CD1c-positive myeloid dendritic cell (primary cell): Measurements from ENCODE around the gene NMNAT1.
A peak's percentile ranks its signal among the peaks of the same experiment; 100 is the strongest.
"Not testable (repeated sequence)": the region's sequence is repeated elsewhere in the genome, so short reads cannot be mapped to it uniquely, and the experiment has no call there.

ENCODE experiments used
- DNase-seq: peaks from one replicate; pipeline ENCODE4 v3.0.0-alpha.2; 2016; ENCODE audit errors: extremely low spot score

The NMNAT1 gene

DNA sequence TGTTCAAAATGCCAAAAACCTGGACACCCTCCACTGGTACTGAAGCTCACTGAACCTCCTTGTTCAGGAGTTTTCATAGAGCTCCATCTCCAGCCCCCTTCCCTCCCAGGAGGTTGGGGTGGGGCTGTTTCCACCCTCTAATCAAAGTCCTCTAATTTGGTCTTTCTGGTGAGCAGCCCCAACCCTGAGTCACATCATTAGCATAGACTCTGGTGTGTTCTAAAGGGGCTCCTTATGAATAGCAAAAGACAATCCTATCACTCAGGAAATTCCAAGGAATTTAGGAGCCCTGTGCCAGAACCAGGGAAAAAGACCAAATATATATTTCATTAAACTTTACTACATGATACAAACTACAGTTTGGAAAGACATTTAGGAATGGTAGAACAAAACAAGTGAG, 76.3 kb downstream of the NMNAT1 start:
- no peak for DNase-seq

DNA sequence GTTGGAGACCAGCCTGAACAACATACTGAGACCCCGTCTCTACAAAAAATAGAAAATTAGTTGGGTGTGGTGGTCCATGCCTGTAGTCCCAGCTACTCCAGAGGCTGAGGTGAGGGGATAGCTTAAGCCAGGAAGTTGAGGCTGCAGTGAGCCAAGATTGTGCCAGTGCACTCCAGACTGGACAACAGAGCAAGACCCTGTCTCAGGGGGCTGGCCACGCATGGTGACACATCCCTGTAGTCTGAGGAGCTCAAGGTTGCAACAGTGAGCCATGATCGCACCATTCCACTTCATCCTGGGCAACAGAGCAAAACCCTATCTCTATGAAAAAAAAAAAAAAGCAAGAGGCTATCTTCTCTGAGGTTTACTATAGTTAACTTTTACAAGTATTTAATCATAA, 76.8 kb downstream of the NMNAT1 start:
- DNase-seq: no peak

DNA sequence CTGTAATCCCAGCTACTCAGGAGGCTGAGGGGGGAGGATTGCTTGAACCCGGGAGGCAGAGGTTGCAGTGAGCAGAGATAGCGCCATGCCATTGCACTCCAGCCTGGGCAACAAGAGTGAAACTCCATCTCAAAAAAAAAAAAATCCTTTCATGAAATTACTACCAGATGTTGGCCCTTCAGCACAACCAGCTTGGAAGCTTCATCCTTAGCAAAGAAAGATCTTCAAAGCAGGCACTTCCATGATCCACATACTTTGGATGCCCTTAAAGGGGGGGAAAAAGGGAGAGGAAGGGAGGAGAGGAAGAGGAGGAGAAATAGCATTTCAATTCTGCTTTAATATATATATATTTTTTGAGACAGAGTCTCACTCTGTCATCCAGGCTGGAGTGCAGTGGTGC, 77.4 kb downstream of the NMNAT1 start:
- DNase-seq: not testable (repeated sequence)

DNA sequence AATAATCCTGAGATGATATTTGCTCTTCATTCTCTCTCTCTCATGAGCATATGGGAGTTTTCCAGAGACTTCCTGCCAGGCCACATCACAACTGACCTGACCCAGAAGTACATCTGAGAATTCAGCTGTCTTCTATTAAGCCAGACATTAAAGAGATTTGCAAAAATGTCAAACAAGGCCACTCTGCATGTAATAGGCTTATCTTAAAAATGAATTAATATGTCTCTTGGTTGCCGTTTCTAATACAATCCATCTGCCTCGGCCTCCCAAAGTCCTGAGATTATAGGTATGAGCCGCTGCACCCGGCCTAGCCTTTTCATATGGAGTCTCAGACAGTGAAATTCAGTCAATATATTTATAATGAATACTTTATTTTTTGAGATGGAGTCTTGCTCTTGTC, 78.7 kb downstream of the NMNAT1 start:
- not testable (repeated sequence) for DNase-seq

DNA sequence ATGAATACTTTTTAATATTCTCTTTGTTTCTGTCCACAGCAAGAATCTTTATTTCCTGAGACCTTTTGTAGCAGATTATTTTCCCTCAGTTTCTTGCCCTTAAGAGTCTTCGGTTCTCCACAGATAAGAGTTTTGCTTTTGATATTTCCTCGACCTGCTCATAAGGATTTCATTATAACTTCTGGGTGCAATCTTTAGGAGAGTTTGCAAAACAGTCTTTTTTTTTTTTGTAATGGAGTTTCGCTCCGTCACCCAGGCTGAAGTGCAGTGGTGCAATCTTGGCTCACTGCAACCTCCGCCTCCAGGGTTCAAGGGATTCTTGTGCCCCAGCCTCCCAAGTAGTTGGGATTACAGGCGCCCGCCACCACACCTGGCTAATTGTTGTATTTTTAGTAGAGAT, 79.4 kb downstream of the NMNAT1 start:
- peak; percentile 5 for DNase-seq

DNA sequence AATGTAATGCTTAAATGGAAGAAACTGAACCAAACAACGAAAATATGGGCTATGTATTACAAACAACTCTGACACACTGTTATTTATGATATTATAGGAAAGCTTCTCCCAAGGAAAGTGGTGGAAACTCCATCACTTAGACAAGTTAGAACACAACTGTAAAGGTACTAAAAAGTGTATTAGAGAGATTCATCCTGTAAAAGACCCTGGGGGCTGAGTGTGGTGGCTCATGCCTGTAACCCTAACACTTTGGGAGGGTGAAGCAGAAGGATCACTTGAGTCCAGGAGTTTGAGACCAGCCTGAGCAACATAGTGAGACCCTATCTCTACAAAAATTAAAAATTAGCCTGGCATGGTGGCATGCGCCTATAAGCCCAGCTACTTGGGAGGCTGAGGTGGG, 82.1 kb downstream of the NMNAT1 start:
- no peak for DNase-seq

DNA sequence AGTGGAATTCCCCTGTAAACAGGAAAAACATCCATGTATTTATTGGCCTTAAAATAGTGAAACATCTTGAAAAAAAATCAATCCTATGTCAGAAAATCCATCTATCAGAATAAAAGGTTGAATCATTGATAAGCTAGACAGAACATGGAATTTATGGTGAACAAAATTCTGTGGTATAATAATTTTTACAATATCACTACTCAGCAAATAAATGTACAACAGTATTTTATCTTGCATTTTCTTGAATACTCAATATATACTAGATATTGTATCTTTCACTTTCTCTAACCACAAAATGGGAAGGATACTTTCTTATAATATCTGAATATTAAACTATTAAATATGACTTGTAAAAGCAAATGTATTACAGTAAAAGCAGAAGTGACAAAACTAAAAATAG, 83.8 kb downstream of the NMNAT1 start:
- DNase-seq: no peak

DNA sequence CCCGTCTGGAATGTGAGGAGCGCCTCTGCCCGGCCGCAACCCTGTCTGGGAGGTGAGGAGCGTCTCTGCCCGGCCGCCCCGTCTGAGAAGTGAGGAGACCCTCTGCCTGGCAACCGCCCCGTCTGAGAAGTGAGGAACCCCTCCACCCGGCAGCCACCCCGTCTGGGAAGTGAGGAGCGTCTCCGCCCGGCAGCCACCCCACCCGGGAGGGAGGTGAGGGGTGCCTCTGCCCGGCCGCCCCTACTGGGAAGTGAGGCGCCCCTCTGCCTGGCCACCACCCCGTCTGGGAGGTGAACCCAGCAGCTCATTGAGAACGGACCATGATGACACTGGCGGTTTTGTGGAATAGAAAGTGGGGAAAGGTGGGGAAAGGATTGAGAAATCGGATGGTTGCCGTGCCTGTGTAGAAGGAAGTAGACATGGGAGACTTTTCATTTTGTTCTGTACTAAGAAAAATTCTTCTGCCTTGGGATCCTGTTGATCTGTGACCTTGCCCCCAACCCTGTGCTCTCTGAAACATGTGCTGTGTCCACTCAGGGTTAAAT, 85.8 kb downstream of the NMNAT1 start:
- peak; percentile 37 for DNase-seq

DNA sequence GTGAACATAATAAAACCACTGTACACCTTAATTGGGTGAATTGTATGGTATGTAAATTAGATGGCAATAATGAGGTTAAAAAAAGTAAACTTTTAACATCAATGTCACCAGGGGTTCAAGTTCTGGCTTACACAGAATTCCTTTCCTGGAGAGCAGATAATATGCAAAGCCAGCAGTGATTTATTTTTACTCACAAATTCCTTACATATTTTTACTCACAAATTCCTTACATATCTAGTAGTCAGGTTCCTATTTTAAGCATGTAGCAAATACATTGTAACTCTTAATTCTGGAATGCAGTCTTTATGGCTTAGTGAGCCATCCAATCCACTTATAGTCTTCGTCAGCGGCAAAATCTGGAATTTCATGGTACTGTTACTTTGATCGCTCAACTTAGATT, 88.2 kb downstream of the NMNAT1 start:
- DNase-seq: no peak

DNA sequence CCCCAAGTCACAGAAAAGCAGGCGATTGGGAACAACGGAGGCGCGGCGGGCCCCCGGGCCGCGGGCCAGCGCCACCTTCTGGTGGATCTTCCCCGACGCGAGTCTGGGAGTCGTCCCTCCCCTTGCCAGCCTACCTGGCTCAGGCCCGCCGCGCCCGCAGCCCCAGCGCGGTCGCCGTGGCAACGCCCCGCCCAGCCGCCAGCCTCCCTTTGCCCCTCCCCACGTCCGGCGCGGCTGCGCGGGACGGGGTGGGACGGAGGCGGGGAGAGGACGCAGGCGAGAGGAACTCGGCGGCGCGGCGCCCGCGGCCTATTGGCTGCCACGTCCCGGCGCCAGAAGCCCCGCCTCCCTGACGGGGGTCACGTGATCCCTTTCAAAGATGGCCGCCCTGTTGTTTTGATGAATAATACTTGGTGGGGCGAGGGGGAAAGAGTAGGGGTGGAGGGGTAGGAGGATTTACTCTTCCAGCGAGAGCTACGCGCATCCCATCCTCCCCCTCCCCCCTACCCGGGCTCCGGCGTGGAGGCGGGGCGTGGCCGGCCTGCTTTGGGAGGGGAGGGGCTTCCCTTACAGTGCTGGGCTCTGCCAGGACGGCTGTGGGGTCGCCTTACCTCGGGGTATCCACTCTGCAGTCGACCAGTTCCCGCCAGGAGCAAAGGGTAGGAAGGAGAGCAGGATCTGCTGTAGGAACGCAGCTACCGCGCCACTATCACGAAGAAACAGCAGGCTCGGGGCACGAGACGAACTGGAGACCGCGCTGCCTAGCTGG, 89.5 kb downstream of the NMNAT1 start, which contains the start of gene UBE4B:
UBE4B (plus strand) TSS at position 369 of the 769 bp plus-strand sequence. CDS start 713 bp downstream, outside the sequence.
- DNase-seq: peak; percentile 100

DNA sequence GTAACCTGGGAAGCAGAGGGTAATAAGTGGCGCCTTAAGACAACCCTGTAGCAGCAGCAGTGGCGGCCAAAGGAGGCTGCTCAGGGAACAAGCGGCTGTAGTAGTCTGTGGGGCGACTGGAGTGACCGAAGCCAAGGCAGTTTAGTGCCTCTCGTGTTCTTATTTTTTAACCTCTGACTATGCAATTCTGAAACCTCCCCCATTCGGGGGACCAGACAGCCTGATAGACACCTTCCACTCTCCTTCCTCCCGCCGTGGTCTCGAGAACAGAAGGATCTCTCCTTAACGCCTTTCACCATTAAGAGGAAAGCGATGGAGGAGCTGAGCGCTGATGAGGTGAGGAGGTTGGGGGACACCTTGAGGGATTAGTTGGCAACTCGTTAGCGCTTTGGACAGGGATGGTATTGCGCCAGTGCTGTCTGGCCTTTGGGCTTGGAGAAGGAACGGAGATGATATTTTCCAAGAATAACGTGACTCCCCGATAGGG, 90.1 kb downstream of the NMNAT1 start:
- DNase-seq: peak; percentile 26
